MG63 (cell line): ENCODE results near the gene MACROD1. TPM values are rescaled to one million over a fixed set of nuclear protein-coding genes. Genes with fewer than 3 reads are reported as not detected.

ENCODE experiments used
- total RNA-seq: library from RNA; depleted of rRNA; stranded (reverse); fragments of >200 nt; shearing (Covaris generic); gene quantifications from 2 replicates; pipeline ENCODE4 v1.2.3, GENCODE V29; 2014; ENCODE audit warnings: low replicate concordance; rRNA removed

The MACROD1 gene
- total RNA-seq, 1 experiment from 2014 or later: 44.1 TPM

Other genes starting within 250 kb of the MACROD1 start
- 0.03 TPM in 1 of 2 replicates, not detected in the other for gene RCOR2, start 248.9 kb downstream of the MACROD1 start, total RNA-seq
- gene NAA40, start 227.1 kb downstream of the MACROD1 start, total RNA-seq: 13.2 and 29.6 TPM in 2 replicates
- 297 and 593 TPM in 2 replicates for gene COX8A, start 191.5 kb downstream of the MACROD1 start, total RNA-seq
- 56.9 and 98.7 TPM in 2 replicates for gene OTUB1, start 179.7 kb downstream of the MACROD1 start, total RNA-seq
- 0.25 TPM in 1 of 2 replicates, not detected in the other for gene FLRT1, start 130.2 kb downstream of the MACROD1 start, total RNA-seq
- gene STIP1, start 20.1 kb upstream of the MACROD1 start, total RNA-seq: 254 and 287 TPM in 2 replicates
- not detected in 2 replicates for gene FERMT3, start 40.6 kb upstream of the MACROD1 start, total RNA-seq
- 24.6 and 26.3 TPM in 2 replicates for gene TRPT1, start 60.1 kb upstream of the MACROD1 start, total RNA-seq
- gene NUDT22, start 60.2 kb upstream of the MACROD1 start, total RNA-seq: 21.5 and 34.2 TPM in 2 replicates
- gene DNAJC4, start 64.4 kb upstream of the MACROD1 start, total RNA-seq: 1.6 and 3.5 TPM in 2 replicates
- 9.3 and 19.0 TPM in 2 replicates for gene VEGFB, start 68.5 kb upstream of the MACROD1 start, total RNA-seq
- 22.8 and 50.8 TPM in 2 replicates for gene FKBP2, start 75.0 kb upstream of the MACROD1 start, total RNA-seq
- gene PPP1R14B, start 80.8 kb upstream of the MACROD1 start, total RNA-seq: 506 and 662 TPM in 2 replicates
- gene PLCB3, start 85.4 kb upstream of the MACROD1 start, total RNA-seq: 24.8 and 37.4 TPM in 2 replicates
- 127 and 166 TPM in 2 replicates for gene BAD, start 118.6 kb upstream of the MACROD1 start, total RNA-seq
- gene GPR137, start 119.7 kb upstream of the MACROD1 start, total RNA-seq: 14.9 and 15.0 TPM in 2 replicates
- not detected in 2 replicates for gene KCNK4, start 125.2 kb upstream of the MACROD1 start, total RNA-seq
- not detected in 2 replicates for gene CATSPERZ, start 134.2 kb upstream of the MACROD1 start, total RNA-seq
- gene ESRRA, start 139.4 kb upstream of the MACROD1 start, total RNA-seq: 52.0 and 79.2 TPM in 2 replicates
- 356 and 508 TPM in 2 replicates for gene TRMT112, start 151.4 kb upstream of the MACROD1 start, total RNA-seq
- gene PRDX5, start 152.0 kb upstream of the MACROD1 start, total RNA-seq: 291 and 333 TPM in 2 replicates
- gene CCDC88B, start 174.1 kb upstream of the MACROD1 start, total RNA-seq: 1.8 and 3.0 TPM in 2 replicates
- 73.7 and 94.2 TPM in 2 replicates for gene RPS6KA4, start 193.0 kb upstream of the MACROD1 start, total RNA-seq